Sigmoid colon (tissue), 7 donors: Measurements from ENCODE around the gene LRRIQ4. TPM values are rescaled to one million over a fixed set of nuclear protein-coding genes. Genes with fewer than 3 reads are reported as not detected.

Source experiments
- DNase-seq: peaks from one replicate; pipeline ENCODE4 v3.0.0-alpha.2; 2019
- H3K27ac ChIP-seq, 4 donors: fragments of 200-600 bp; sonication (generic); one replicate each; pipeline ENCODE4 v1.5.1; 2016 to 2019; ENCODE audit warnings: mild to moderate bottlenecking in 1 of 4
- H3K27me3 ChIP-seq, 3 donors: fragments of 200-600 bp; sonication (generic); one replicate each; pipeline ENCODE4 v1.5.1; 2019; ENCODE audit warnings: mild to moderate bottlenecking in 1 of 3
- H3K36me3 ChIP-seq, 4 donors: fragments of 200-600 bp; sonication (generic); one replicate each; pipeline ENCODE4 v1.5.1; 2016 to 2019
- H3K4me1 ChIP-seq, 4 donors: fragments of 200-600 bp; sonication (generic); one replicate each; pipeline ENCODE4 v1.5.1; 2017 to 2019
- H3K4me3 ChIP-seq, 4 donors: fragments of 200-600 bp; sonication (generic); one replicate each; pipeline ENCODE4 v1.5.1; 2017 to 2019; ENCODE audit warnings: mild to moderate bottlenecking in 2 of 4, moderate library complexity in 1 of 4
- H3K9me3 ChIP-seq, 4 donors: fragments of 200-600 bp in 3 of 4; sonication (generic) in 3 of 4; one replicate each; pipeline versions ENCODE4 v1.5.1 to v1.6.1; 2013 to 2019
- CTCF ChIP-seq, 4 experiments: fragments of 450-650 bp in 3 of 4; fragments of 200-600 bp in 1 of 4; IDR thresholded peaks; one replicate each; pipeline ENCODE4 v1.5.1; 2016 to 2019; ENCODE audit warnings: antibody characterized with exemption in 4 of 4, mild to moderate bottlenecking in 3 of 4, moderate library complexity in 2 of 4
- EP300 ChIP-seq, 4 donors: sonication (generic); formaldehyde crosslinking; IDR thresholded peaks; one replicate each; pipeline ENCODE4 v1.6.1; 2017; ENCODE audit warnings: antibody characterized with exemption in 4 of 4
- POLR2A ChIP-seq, 2 donors: fragments of 450-650 bp; IDR thresholded peaks; one replicate each; pipeline ENCODE4 v1.6.1; 2016; ENCODE audit warnings: antibody characterized with exemption in 2 of 2, mild to moderate bottlenecking in 2 of 2, moderate library complexity in 2 of 2
- POLR2AphosphoS5 ChIP-seq, 4 donors: sonication (generic); formaldehyde crosslinking; IDR thresholded peaks; one replicate each; pipeline ENCODE4 v1.6.1; 2017; ENCODE audit warnings: antibody characterized with exemption in 4 of 4
- WGBS, 2 donors: extraction: QIAGEN DNeasy Blood & Tissue Kit; methylation state at CpG; one replicate each; pipeline ENCODE4 v1.1.7; 2013; 5-methylcytosine and 5-hydroxymethylcytosine counted together
- intact Hi-C: fragments of 100-400 bp; cut with DNase I; formaldehyde crosslinking; loops from one replicate; pipeline ENCODE4 v1.15.1; 2023
- polyA plus RNA-seq, 3 donors: library from polyadenylated mRNA; stranded (reverse); fragments of 200-250 nt; gene quantifications; one replicate each; pipeline ENCODE4 v1.2.3, GENCODE V29; 2013
- total RNA-seq, 4 donors: library from RNA; depleted of rRNA; stranded (reverse); fragments of >200 nt; gene quantifications; one replicate each; pipeline ENCODE4 v1.1.0, GENCODE V29; 2016
- donor health status: healthy with polysubstance abuse.
- donor health status: Bipolar disorder and iron deficiency.
- donor health status: healthy.

Gene LRRIQ4
- total and polyA plus RNA-seq, 7 donors, result not detected

GRCh38 chr3:169809230-169809795 is 3.4 kb upstream of the LRRIQ4 start:
- Histone ChIP-seq H3K4me1 (peaks cover 0 to 24% (median 16%) of the 10 kb centered on the region in 4 donors), H3K27me3 (no peaks in the 10 kb centered on the region), H3K36me3 (no peaks in the 10 kb centered on the region), H3K27ac (no peak overlapping the region), H3K9me3 (no peaks in the 10 kb centered on the region), H3K4me3 (no peak overlapping the region)
- DNase-seq, result no peak
- 57 to 65% methylated on average over 2 of the region's 2 CpGs for WGBS, 2 donors
- no peak for TF ChIP-seq EP300 (IDR thresholded peaks at IDR 0.05)
- TF ChIP-seq CTCF (IDR thresholded peaks at IDR 0.05), result no peak
- no peak for TF ChIP-seq POLR2A (IDR thresholded peaks at IDR 0.05)
- no peak for TF ChIP-seq POLR2AphosphoS5 (IDR thresholded peaks at IDR 0.05)
- intact Hi-C loops, result no loop called here

GRCh38 chr3:169811631-169812331 is 889 bp upstream of the LRRIQ4 start:
- H3K27me3 ChIP-seq, result no peaks in the 10 kb centered on the region

GRCh38 chr3:169813278-169813677 is 608 bp downstream of the LRRIQ4 start:
- Histone ChIP-seq H3K9me3 (peaks cover 0 to 3% (median 0%) of the 10 kb centered on the region in 4 donors), H3K27ac (peak overlapping the region in 3 of 4 donors; percentile 73 to 82 (median 78)), H3K4me1 (peaks cover 0 to 24% (median 16%) of the 10 kb centered on the region in 4 donors), H3K36me3 (no peaks in the 10 kb centered on the region), H3K4me3 (peak overlapping the region in 3 of 4 donors; percentile 55 to 72 (median 62)), H3K27me3 (no peaks in the 10 kb centered on the region)
- 37 to 49% methylated on average over 8 of the region's 8 CpGs for WGBS, 2 donors
- intact Hi-C loops, result loop anchor here (5.0 kb wide), 1 partner anchor 41 kb away; the partner anchor contains the start of gene MYNN
- no peak for TF ChIP-seq POLR2A (IDR thresholded peaks at IDR 0.05)
- no peak for TF ChIP-seq POLR2AphosphoS5 (IDR thresholded peaks at IDR 0.05)
- no peak for TF ChIP-seq EP300 (IDR thresholded peaks at IDR 0.05)
- no peak for TF ChIP-seq CTCF (IDR thresholded peaks at IDR 0.05)
- no peak for DNase-seq

More at GRCh38 chr3:169811631-169812331, 889 bp upstream of the LRRIQ4 start:
- peak; percentile 64 for DNase-seq
- Histone ChIP-seq H3K36me3 (no peaks in the 10 kb centered on the region), H3K4me3 (peak overlapping the region; percentile 54 to 72 (median 58)), H3K4me1 (peaks cover 0 to 24% (median 16%) of the 10 kb centered on the region in 4 donors), H3K9me3 (peaks cover 0 to 3% (median 0%) of the 10 kb centered on the region in 4 donors), H3K27ac (peak overlapping the region; percentile 73 to 82 (median 76))
- intact Hi-C loops, result loop anchor here (5.0 kb wide), 1 partner anchor 39 kb away; the partner anchor contains the start of gene MYNN
- TF ChIP-seq POLR2A (IDR thresholded peaks at IDR 0.05) (no peak), EP300 (IDR thresholded peaks at IDR 0.05) (no peak), CTCF (IDR thresholded peaks at IDR 0.05) (no peak), POLR2AphosphoS5 (IDR thresholded peaks at IDR 0.05) (no peak)
- WGBS, 2 donors, result 4 to 6% methylated on average over 29 of the region's 29 CpGs

GRCh38 chr3:169813757-169814517 is 1.3 kb downstream of the LRRIQ4 start:
- 55 to 58% methylated on average over 27 of the region's 27 CpGs for WGBS, 2 donors
- no peak for DNase-seq
- H3K4me1 ChIP-seq, result peaks cover 0 to 24% (median 16%) of the 10 kb centered on the region in 4 donors

More at GRCh38 chr3:169813757-169814517, 1.3 kb downstream of the LRRIQ4 start:
- no peaks in the 10 kb centered on the region for H3K36me3 ChIP-seq
- TF ChIP-seq CTCF (IDR thresholded peaks at IDR 0.05) (no peak), EP300 (IDR thresholded peaks at IDR 0.05) (no peak), POLR2A (IDR thresholded peaks at IDR 0.05) (no peak), POLR2AphosphoS5 (IDR thresholded peaks at IDR 0.05) (no peak)
- peak overlapping the region in 3 of 4 donors; percentile 55 to 72 (median 62) for H3K4me3 ChIP-seq
- peaks cover 0 to 3% (median 0%) of the 10 kb centered on the region in 4 donors for H3K9me3 ChIP-seq
- no peaks in the 10 kb centered on the region for H3K27me3 ChIP-seq
- intact Hi-C loops, result loop anchor here (5.0 kb wide), 1 partner anchor 42 kb away; the partner anchor contains the start of gene MYNN
- no peak overlapping the region for H3K27ac ChIP-seq
